ELR (cell line): Measurements from ENCODE around the gene SI.
A peak's percentile ranks its signal among the peaks of the same experiment; 100 is the strongest.

ENCODE experiments used
- DNase-seq: peaks from one replicate; pipeline ENCODE4 v3.0.0-alpha.2; 2015; ENCODE audit warnings: low read depth

Gene SI

DNA sequence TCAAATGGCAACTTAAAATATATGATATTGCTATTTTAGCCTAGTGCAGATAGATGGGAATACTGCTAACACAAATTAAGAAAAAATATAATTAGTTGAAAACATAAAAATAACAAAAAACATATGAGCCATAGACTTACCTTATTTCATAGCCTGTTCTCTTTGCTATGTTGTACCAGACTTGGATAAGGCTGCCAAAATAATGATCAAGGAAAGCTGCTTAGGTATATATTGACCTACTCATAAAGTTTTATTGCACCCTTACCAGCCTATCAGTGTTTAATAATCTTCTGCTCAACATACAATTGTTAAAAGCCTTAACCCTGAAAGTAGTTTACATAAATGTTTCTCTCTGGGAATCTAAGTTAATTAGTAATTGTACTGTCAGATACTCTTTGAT lies at the start of gene SI:
SI (minus strand) TSS at position 204 of the 400 bp plus-strand sequence. CDS start 2,484 bp downstream, outside the sequence.
- DNase-seq = no peak

DNA sequence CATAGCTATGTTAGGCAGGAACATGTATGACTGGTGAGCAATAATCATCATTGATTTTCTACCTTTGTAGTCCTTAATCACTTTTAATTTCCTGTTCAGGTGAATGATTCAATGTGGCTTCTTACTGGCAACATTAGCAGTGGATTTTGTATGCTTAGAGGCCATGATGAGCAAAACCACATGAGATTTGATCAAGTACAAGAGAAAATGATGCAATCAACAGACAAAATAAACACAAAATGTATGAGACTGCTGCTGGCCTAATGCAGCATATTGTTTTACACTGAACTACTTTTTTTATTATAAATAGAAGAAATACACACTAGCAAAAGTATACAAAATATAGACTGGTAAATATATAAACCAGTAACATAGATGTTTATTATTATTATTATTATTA lies 47.5 kb upstream of the SI start:
- DNase-seq = no peak

DNA sequence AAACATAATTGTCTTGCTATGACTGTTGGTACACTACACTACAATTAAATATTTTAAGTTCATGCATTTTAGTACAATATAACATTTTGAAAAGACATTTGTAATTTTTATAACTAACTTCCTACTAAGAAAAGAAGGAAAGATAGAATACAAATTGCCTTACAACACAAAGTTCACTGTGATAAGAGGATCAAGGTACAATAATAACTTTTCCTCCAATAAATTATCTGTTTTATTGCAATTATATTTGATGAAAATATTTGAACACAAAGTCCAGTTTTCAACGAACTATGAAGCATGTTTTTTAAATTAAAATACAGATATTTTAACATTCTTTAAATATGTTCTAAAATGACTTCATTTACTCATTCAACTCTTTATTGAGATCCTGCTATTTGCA lies 33.1 kb upstream of the SI start:
- no peak for DNase-seq

DNA sequence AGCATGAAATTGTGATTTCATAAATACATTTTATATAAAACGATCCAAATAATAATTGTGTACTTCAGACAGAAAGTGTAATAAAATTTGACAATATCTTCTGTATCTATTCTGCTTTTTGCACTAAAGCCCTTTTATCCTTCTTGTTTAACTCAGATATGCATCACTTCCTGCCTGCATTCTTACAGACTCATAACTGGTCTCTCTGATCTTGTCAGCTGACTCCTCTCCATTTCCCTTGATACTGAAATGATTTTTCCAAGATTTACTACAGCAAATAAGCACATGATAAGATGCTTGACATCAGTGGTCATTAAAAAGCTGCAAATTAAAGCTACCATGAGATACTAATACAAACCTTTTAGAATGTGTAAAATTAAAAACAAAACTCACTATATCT lies 25.3 kb upstream of the SI start:
- peak; percentile 44 for DNase-seq

DNA sequence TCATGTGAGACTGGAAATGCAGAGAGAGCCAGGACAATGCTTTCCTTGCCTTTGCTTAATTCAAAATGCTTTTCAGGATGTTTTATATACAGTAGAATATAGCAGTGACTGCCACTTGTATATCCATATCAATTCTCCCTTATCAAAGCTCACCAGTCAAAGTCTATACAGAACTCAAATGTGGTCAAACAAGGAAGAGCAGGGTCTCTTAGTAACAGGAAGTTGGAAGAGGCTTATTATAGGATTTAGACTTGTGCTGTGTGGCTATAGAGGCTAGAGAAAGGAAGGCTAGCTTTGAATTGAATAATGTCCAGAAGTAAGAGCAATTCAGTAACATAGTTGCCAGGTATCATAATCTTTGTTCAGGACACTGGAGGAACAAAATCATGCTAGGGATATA lies 4.4 kb upstream of the SI start:
- no peak for DNase-seq

DNA sequence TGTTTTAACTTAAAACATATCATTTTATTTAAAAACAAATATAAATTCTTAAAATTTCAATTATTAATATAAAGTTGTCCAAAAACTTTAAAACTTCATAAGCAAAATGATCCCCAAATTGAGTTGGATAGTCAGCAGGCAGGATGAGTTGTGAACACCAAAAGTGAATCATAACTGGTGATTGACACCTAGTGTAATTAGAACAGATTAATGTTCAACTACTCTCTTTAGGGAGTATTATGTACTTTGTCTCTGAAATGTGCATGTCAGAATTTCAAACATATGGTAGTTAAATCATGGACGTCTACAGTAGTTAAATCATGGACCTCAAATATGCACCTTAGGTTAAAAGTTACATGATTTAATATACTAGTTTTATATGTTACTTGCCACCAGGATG lies 2.9 kb upstream of the SI start:
- no peak for DNase-seq

DNA sequence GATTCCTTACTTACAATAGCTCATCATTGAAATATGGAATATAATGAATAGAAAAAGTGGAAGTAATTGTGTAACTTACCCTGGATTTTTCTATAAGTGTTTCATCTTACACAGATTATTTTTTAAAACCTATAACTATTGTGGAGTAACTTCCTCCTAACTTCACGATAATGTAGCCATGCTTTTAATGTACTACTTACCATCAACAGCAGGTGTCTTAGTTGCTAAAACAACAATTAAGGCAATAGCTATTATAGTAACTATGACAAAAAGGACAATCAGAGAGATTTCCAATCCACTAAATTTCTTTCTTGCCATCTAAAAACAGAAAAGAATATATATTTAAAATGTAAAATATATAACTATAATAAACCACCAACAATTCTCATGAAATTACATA lies 2.6 kb downstream of the SI start:
- no peak for DNase-seq

DNA sequence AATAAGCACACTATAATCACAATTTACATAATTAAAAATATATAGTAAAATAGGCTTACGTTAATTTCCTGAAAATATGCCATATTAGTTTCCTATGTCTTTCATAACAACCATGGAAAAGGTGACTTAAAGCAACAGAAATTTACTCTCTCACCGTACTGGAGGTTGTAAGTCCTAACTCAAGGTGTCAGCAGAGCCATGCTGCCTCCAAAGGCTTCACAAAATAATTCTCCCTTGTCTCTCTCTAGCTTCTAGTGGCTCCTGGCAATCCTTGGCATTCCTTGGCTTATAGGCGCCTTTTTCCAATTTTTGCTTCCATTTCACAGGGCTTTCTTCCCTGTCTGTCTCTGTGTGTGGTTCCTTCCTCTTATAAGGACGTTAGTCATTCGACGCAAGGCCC lies 7.6 kb downstream of the SI start:
- peak; percentile 11 for DNase-seq

DNA sequence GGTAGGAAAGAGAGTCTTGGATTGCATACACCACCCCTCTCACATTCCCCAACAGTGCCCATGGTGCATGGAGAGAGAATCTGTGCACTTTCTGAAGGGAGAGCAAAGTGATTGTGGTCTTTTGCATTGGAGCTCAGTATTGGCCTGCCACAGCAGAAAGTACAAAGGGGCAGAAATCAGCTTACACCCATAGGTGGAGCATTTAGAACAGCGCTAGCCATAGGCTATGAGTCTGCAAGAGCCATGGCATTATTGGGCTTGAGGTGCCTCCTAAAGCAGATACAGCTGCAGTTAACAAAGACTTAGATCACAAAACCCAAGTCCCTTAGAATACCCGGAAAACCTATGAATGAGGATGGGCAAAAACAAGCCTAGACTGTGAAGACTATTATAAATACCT lies 21.8 kb downstream of the SI start:
- DNase-seq = no peak

DNA sequence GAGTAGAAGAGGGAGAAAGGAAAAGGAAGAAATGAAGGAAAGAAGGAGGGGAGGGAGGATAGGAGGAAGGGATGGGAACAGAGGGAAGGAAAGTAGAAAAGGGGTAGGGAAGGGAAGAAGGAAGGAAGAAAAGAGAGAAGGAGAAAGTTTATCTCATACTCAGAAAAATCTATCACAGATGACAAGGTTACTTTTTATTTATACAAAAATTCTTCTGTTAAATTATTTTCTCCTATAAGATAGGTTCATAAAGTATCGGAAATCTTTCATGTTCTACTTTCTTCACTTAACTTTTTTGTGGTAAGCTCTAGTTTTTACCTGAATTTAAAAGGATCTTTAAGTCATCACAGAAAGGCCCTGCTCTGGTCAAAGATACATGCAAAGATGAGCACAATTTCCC lies 38.1 kb downstream of the SI start:
- no peak for DNase-seq

DNA sequence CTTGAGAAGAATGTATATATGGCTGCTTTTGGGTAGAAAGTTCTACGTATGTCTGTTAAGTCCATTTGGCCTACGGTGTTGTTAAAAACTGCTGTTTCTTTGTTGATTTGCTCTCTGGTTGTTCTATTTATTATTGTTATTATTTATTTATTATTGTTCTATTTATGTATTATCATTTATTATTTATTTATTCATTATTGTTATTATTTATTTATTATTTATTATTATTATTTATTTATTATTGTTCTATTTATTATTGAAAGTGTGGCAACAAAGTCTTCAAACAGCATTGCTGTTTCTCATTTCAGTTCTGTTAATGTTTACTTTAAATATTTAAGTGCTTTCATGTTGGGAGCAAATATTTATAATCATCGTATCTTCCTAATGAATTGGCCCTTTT lies 66.7 kb downstream of the SI start:
- no peak for DNase-seq

DNA sequence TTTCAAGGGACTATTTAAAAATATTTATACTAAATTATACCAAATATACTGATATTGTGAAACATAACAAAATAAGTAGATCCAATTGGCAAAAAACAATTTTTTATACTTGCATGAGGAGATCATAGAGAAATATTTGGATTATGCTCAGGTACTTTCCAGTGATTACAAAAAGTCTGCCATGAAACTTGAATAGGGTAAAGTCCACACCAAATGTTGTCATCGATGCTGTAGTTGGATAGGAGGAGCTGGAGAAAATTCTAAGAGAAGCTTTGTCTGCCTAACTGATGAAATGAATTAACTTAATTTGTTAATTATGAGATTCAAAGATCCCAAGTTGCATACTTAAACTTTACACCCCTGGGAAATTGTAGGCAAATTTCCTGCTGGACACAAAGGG lies 93.3 kb downstream of the SI start:
- DNase-seq = no peak

DNA sequence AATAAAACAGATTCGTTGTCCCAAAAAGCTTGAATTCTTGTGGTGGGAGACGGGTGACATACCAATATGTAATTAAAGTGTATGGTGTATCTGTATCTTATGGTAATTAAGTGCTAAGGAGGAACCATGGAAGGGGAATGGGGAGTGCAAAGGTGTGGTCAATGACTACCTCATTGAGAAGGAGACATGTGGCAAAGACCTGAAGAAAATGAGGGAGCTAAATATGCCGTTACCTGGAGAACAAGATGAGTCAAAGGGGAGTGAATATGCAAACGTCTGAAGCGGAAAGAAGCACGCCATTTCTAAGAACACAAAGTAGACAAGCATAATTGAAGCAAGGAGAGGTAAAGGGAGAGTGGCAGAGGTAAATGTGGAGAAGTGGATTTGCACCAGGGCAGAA lies 115.7 kb downstream of the SI start:
- no peak for DNase-seq

DNA sequence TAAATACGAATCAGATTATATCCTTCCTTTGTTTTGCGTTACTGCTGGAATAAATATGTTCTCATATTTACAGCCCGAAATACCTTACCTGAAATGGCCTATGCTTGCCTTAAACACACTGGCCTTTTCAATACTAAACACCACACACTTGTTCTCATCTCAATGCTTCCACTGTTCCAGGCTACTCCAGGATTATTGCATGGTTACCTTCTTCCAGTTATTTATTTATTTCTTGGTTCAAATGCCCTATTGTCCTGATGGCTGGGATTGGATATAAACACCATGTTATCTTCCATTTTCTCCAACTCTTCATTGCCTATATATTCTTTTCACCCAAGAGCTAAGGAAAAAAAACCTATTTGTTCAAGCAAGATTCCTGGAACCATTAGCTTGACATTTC lies 125.3 kb downstream of the SI start:
- DNase-seq = no peak

DNA sequence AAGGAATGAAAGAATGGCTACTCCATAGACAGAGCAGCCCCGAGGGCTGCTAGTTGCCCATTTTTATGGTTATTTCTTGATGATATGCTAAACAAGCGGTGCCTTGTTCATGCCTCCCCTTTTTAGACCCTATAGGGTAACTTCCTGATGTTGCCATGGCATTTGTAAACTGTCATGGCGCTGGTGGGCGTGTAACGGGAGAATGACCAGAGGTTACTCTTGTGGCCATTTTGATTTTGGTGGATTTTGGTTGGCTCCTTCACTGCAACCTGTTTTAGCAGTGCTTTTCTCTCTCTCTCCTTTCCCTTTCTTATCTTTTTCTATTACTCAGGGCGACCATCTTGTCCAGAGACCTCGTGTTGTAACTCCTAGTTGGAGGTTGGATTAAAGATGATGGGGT lies 126.9 kb downstream of the SI start:
- peak; percentile 22 for DNase-seq

DNA sequence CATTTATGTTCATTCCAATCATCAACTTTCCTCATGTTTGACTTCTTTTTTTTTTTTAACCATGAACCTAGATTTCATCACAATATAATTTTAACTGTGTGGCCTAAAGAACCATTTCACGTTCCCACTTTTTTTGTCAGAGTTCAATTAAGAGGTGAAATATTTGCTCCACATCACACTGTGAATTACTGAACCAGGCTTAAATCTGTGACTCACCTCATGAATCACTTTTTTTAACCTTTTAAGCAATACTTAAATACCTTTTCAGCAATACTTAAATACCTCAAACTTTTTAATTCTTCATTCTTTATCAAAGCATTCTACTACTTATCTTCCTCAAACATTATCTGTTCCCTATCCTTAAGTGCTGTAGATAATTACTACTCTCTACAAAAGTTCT lies 137.6 kb downstream of the SI start:
- peak; percentile 45 for DNase-seq

DNA sequence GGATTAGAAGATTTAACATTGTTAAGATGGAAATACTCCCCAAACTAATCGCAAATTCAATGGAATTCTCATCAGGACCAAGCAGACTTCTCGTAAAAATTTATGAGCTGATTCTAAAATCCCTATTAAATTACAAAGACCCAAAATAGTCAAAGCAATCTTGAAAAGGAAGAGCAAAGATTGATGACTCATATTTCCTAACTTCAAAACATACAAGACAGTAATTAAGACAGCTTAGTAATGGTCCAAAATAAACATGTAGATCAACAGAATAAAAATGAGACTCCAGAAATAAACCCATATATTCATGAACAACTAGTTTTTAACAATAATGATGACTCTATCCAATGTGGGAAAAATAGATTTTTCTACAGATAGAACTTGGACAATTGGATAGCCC lies 148.7 kb downstream of the SI start:
- DNase-seq = peak; percentile 17
